Dendritic cell treated with granulocyte-macrophage colony-stimulating factor and Interleukin-4, amounts not matched to agents 40 ng/mL and 50 ng/mL, for 4 days (primary cell): ENCODE data around the gene FNDC3B.

Experiments
- H3K27ac Mint-ChIP-seq: one replicate; pipeline ENCODE4 v1.8.0; 2022; ENCODE audit warnings: mild to moderate bottlenecking, mixed read lengths
- H3K27me3 Mint-ChIP-seq: one replicate; pipeline ENCODE4 v1.8.0; 2022; ENCODE audit warnings: mild to moderate bottlenecking, mixed read lengths
- H3K36me3 Mint-ChIP-seq: one replicate; pipeline ENCODE4 v1.8.0; 2022; ENCODE audit warnings: low read depth, mixed read lengths
- H3K4me1 Mint-ChIP-seq: one replicate; pipeline ENCODE4 v1.8.0; 2022; ENCODE audit warnings: low read depth, mixed read lengths
- H3K4me3 Mint-ChIP-seq: one replicate; pipeline ENCODE4 v1.8.0; 2022; ENCODE audit warnings: mild to moderate bottlenecking, moderate library complexity, mixed read lengths
- H3K9me3 Mint-ChIP-seq: one replicate; pipeline ENCODE4 v1.8.0; 2022; ENCODE audit warnings: mixed read lengths
- intact Hi-C: fragments of 100-400 bp; cut with micrococcal nuclease; formaldehyde crosslinking; loops from one replicate; pipeline ENCODE4 v1.15.0; 2022

Gene FNDC3B

GRCh38 chr3:172066880-172067796 lies 27.8 kb downstream of the FNDC3B start:
- Mint-ChIP-seq H3K27me3 (no peaks in the 10 kb centered on the region), H3K27ac (no peak overlapping the region), H3K36me3 (peaks cover 34% of the 10 kb centered on the region), H3K4me3 (no peak overlapping the region), H3K4me1 (peaks cover 79% of the 10 kb centered on the region), H3K9me3 (no peaks in the 10 kb centered on the region)
- intact Hi-C loops, result no loop called here

DNA sequence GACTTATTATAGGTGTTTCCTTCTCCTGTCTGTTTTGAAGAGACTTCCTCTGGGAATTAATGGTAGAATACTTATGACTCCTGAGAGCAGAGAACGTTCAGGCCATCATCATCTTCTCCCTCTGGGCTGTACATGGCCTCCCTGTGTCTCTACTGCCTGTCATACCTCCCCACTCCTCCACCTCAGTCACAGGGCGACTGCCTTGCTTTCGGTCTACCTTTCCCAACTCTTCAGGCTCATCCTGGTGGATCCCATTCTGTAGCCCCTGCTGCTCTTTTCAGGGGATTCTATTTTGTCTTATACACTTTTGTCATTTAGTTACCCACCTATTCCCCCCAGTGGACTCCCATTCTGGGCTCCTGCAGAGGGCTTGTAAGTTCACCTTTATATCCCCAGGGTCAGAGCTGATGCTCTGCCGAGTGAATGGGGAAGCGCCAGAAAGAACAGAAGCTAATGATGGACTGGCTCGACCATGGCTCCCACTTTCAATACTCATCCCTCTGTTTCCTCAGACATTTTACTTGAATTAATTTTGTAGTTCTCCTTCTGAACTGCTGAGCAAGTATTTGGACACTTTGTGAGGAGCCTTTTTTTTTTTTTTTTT lies 28.6 kb downstream of the FNDC3B start:
- Mint-ChIP-seq H3K9me3 (no peaks in the 10 kb centered on the region), H3K27me3 (no peaks in the 10 kb centered on the region), H3K4me3 (no peak overlapping the region), H3K27ac (no peak overlapping the region), H3K4me1 (peaks cover 79% of the 10 kb centered on the region), H3K36me3 (peaks cover 33% of the 10 kb centered on the region)
- intact Hi-C loops, result no loop called here

DNA sequence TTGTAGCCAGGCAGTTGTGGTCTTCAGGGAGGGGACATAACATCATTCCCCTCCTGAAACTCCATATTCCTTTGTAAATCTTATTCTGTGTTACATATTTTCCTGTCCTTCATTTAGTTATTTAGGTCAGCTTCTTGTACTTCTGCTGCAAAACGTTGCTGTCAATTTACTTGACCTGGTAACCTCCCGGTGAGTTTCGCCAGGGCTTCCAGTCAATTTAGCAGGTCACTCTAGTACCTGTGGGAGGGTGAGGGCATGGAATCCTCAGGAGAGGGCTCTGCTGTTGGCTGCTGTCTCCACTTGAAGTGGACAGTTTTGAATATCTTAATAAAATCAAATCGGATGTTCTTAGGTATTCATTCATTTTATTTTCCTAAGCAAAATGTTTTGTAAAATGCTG lies 29.6 kb downstream of the FNDC3B start:
- intact Hi-C loops, result no loop called here
- Mint-ChIP-seq H3K4me1 (peaks cover 79% of the 10 kb centered on the region), H3K27ac (no peak overlapping the region), H3K36me3 (peaks cover 23% of the 10 kb centered on the region), H3K9me3 (no peaks in the 10 kb centered on the region), H3K27me3 (no peaks in the 10 kb centered on the region), H3K4me3 (no peak overlapping the region)

DNA sequence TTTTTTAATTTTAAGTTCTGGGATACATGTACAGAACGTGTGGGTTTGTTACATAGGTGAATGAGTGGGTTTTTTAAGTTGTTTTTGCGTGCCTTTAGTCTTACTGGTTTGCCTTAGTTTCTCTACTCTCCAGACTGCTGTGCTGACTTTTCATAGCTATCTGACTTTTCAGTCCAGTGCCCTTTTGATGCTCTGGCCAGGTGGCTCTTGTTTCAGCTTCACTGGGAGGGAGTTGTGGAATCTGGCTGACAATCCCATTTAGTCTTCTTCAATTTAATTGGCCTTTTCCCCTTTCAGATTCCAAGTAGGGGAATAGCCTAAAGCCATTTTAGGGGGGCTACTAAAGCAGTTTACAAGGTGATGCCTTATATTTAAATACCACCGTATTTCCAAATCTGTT lies 30.1 kb downstream of the FNDC3B start:
- no peaks in the 10 kb centered on the region for H3K27me3 Mint-ChIP-seq
- peaks cover 81% of the 10 kb centered on the region for H3K4me1 Mint-ChIP-seq
- peaks cover 19% of the 10 kb centered on the region for H3K36me3 Mint-ChIP-seq
- intact Hi-C loops, result no loop called here
- no peak overlapping the region for H3K4me3 Mint-ChIP-seq
- H3K27ac Mint-ChIP-seq, result no peak overlapping the region
- H3K9me3 Mint-ChIP-seq, result no peaks in the 10 kb centered on the region

- H3K27me3 Mint-ChIP-seq, result no peaks in the 10 kb centered on the region
- intact Hi-C loops, result loop anchor here (5.0 kb wide), 1 partner anchor 33 kb away; the partner anchor contains the start of gene FNDC3B
- no peak overlapping the region for H3K4me3 Mint-ChIP-seq
- H3K27ac Mint-ChIP-seq, result no peak overlapping the region
- H3K9me3 Mint-ChIP-seq, result no peaks in the 10 kb centered on the region
- H3K36me3 Mint-ChIP-seq, result peaks cover 14% of the 10 kb centered on the region
- peaks cover 81% of the 10 kb centered on the region for H3K4me1 Mint-ChIP-seq
Observed at GRCh38 chr3:172070269-172070668, 30.9 kb downstream of the FNDC3B start.

GRCh38 chr3:172070802-172071201 lies 31.4 kb downstream of the FNDC3B start:
- Mint-ChIP-seq H3K27me3 (no peaks in the 10 kb centered on the region), H3K36me3 (peaks cover 18% of the 10 kb centered on the region), H3K4me3 (no peak overlapping the region), H3K4me1 (peaks cover 81% of the 10 kb centered on the region), H3K27ac (no peak overlapping the region), H3K9me3 (no peaks in the 10 kb centered on the region)
- intact Hi-C loops, result loop anchor here (5.0 kb wide), 1 partner anchor 34 kb away; the partner anchor contains the start of gene FNDC3B

DNA sequence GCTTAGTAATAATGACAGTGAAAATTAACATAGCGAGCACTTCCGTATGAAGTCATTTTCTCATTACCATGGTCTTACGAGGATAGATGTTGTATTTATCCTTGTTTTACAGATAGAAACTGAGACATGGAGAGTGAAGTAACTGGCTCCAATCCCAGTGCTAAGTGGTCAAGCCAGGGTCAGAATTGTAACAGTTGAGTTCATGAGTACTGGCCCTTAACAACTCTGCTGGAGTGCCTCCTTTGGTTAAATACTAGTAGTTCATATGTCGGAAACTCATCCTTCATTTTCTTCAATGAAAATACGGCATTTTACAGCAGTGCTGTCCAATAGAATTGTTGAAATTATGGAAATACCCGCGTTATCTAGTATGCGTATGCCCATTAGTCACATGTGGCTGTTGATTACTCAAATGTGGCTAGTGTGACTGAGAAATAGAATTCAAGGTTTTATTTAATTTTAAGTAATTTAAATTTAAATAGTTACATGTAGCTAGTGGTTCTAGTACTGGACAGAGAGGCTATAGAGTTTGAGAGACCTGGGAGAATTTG lies 32.5 kb downstream of the FNDC3B start:
- Mint-ChIP-seq H3K36me3 (peaks cover 18% of the 10 kb centered on the region), H3K4me3 (no peak overlapping the region), H3K27ac (no peak overlapping the region), H3K27me3 (no peaks in the 10 kb centered on the region), H3K9me3 (no peaks in the 10 kb centered on the region), H3K4me1 (peaks cover 74% of the 10 kb centered on the region)
- intact Hi-C loops, result loop anchor here (5.0 kb wide), 1 partner anchor 35 kb away; the partner anchor contains the start of gene FNDC3B

- Mint-ChIP-seq H3K9me3 (no peaks in the 10 kb centered on the region), H3K36me3 (peaks cover 13% of the 10 kb centered on the region), H3K4me3 (no peak overlapping the region), H3K27ac (no peak overlapping the region), H3K4me1 (peaks cover 68% of the 10 kb centered on the region), H3K27me3 (no peaks in the 10 kb centered on the region)
- intact Hi-C loops, result loop anchor here (5.0 kb wide), 1 partner anchor 35 kb away; the partner anchor contains the start of gene FNDC3B
Observed at GRCh38 chr3:172072543-172072942, 33.2 kb downstream of the FNDC3B start.

DNA sequence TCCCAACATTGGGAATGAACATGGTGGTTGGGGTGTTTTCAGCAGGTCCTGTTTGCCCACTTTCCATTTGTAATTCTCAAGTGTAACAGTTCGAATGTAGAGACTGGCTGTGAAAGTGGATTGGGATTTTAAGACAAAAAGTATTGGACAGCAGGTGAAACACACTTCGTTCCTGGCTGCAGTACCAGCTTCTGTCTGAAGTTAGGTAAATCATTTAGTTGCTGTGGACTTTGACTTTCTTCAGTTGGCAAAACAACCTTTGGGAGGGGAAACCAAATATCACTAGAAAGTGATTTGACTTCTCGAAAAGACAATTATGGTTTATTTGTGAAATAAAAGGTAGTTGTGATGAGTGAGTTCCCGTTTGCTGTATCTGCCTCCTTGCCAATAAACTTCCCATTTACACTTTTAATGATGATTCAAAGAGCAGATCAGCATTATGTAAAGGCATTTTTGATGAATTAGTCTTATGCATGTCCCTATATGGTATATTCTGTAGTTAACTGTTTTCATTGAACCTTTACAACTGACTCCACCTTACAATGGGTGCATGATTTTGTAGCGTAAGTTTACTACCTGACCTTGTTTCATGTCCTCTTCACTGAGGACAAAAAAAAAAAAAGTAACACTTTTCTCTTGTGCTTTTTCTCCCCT lies 34.0 kb downstream of the FNDC3B start:
- Mint-ChIP-seq H3K27me3 (no peaks in the 10 kb centered on the region), H3K4me1 (peaks cover 59% of the 10 kb centered on the region), H3K27ac (no peak overlapping the region), H3K36me3 (peaks cover 11% of the 10 kb centered on the region), H3K9me3 (no peaks in the 10 kb centered on the region), H3K4me3 (no peak overlapping the region)
- intact Hi-C loops, result loop anchor here (5.0 kb wide), 1 partner anchor 36 kb away; the partner anchor contains the start of gene FNDC3B

DNA sequence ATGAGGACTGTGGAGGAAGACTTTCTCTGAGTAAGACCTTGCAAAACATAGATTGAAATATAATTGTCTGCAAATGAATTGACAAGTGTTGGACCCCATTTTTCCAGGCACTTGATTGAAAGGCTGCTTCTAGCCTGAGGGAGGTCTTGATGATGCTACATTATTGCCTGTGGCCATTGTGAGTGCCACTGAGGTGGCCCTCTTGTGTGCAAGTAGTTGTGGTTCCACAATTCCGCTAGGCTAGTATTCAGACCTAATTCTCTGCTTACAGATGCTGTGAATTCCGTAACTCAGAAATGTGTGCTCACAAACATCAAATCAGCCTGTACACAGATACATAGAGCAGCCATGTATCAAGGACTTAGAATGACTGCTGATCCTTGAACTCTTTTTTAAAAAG lies 34.7 kb downstream of the FNDC3B start:
- intact Hi-C loops, result loop anchor here (5.0 kb wide), 1 partner anchor 37 kb away; the partner anchor contains the start of gene FNDC3B
- Mint-ChIP-seq H3K27me3 (no peaks in the 10 kb centered on the region), H3K9me3 (no peaks in the 10 kb centered on the region), H3K36me3 (peaks cover 15% of the 10 kb centered on the region), H3K27ac (peak overlapping the region; percentile 55), H3K4me1 (peaks cover 56% of the 10 kb centered on the region), H3K4me3 (no peak overlapping the region)

DNA sequence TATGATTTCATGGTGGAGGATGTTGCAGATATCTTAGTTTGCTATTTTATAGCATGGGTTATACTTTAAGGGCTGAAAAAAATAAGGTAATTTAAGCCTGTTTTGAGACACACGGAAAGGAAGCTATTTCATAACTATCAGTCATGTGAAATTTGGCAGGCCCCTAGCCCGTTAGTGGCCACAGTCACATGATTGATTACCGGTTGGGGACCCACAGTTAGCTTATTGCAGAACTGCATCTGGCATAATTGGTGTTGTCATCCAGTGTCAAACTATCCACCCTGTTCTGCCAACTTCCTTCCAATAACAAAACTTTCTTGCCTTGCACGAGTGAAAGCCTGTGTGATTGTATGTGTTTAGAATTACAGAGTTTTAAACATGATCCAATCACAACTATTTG lies 35.2 kb downstream of the FNDC3B start:
- Mint-ChIP-seq H3K27me3 (no peaks in the 10 kb centered on the region), H3K27ac (peak overlapping the region; percentile 55), H3K36me3 (peaks cover 20% of the 10 kb centered on the region), H3K4me3 (no peak overlapping the region), H3K9me3 (no peaks in the 10 kb centered on the region), H3K4me1 (peaks cover 54% of the 10 kb centered on the region)
- intact Hi-C loops, result loop anchor here (5.0 kb wide), 1 partner anchor 37 kb away; the partner anchor contains the start of gene FNDC3B

- peaks cover 44% of the 10 kb centered on the region for H3K4me1 Mint-ChIP-seq
Observed at GRCh38 chr3:172076212-172076611, 36.8 kb downstream of the FNDC3B start.

DNA sequence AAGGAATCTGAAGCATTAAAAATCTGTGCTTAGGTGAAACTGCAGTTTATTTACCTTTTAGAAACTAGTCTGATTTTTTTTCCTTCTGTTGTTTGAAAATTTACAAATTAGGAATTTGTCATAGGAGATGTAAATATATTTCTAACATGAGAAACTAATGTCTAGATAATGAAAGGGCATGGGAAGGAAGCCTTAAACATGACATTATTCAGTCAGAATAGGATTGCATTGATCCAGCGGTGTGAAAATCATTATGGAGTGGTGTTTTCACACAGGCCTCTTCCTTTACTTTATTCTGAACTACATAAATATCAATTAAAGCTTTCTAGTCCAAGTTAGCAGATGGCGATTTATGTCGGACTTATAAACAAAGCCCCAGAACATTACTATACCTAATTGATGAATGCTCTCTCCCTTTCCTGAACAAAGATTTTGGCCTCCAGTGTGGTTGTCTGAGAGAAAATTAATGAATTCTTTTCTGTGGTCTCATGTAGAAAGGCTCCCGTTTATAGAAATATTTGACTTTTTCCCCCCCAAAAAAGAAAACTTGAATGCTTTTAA lies 37.9 kb downstream of the FNDC3B start:
- no peak overlapping the region for H3K27ac Mint-ChIP-seq
- no peaks in the 10 kb centered on the region for H3K27me3 Mint-ChIP-seq
- peaks cover 43% of the 10 kb centered on the region for H3K4me1 Mint-ChIP-seq
- H3K36me3 Mint-ChIP-seq, result peaks cover 20% of the 10 kb centered on the region
- no peaks in the 10 kb centered on the region for H3K9me3 Mint-ChIP-seq
- intact Hi-C loops, result no loop called here
- no peak overlapping the region for H3K4me3 Mint-ChIP-seq

More at GRCh38 chr3:172076212-172076611, 36.8 kb downstream of the FNDC3B start:
- Mint-ChIP-seq H3K36me3 (peaks cover 20% of the 10 kb centered on the region), H3K9me3 (no peaks in the 10 kb centered on the region), H3K4me3 (no peak overlapping the region), H3K27me3 (no peaks in the 10 kb centered on the region), H3K27ac (no peak overlapping the region)
- intact Hi-C loops, result no loop called here
